Measurements from ENCODE around the gene SH3D19. TPM values are rescaled to one million over a fixed set of nuclear protein-coding genes. Genes with fewer than 3 reads are reported as not detected.

Gene SH3D19
- total RNA-seq, 1 donor: not detected

GRCh38 chr4:151199319-151200190 is 125.8 kb downstream of the SH3D19 start:
- DNase-seq (ENCODE audit: low read depth in 2 of 3, low spot score in 2 of 3): no peak

GRCh38 chr4:151198748-151199147 is 126.7 kb downstream of the SH3D19 start:
- DNase-seq (ENCODE audit: low read depth in 2 of 3, low spot score in 2 of 3): no peak

GRCh38 chr4:151197247-151197646 is 128.2 kb downstream of the SH3D19 start:
- no peak for DNase-seq (ENCODE audit: low read depth in 2 of 3, low spot score in 2 of 3)

GRCh38 chr4:151195801-151196200 is 129.6 kb downstream of the SH3D19 start:
- no peak for DNase-seq (ENCODE audit: low read depth in 2 of 3, low spot score in 2 of 3)

- DNase-seq (ENCODE audit: low read depth in 2 of 3, low spot score in 2 of 3): no peak
These were observed 132.0 kb downstream of the SH3D19 start for GRCh38 chr4:151193414-151193813.

- DNase-seq (ENCODE audit: low read depth in 2 of 3, low spot score in 2 of 3): no peak
These were observed 132.7 kb downstream of the SH3D19 start for GRCh38 chr4:151192556-151193235.

- no peak for DNase-seq (ENCODE audit: low read depth in 2 of 3, low spot score in 2 of 3)
These were observed 140.6 kb downstream of the SH3D19 start for GRCh38 chr4:151184523-151185458.

- DNase-seq (ENCODE audit: low read depth in 2 of 3, low spot score in 2 of 3): no peak
These were observed 142.9 kb downstream of the SH3D19 start for GRCh38 chr4:151182455-151182996.

GRCh38 chr4:151176685-151177084 is 148.7 kb downstream of the SH3D19 start:
- no peak for DNase-seq (ENCODE audit: low read depth in 2 of 3, low spot score in 2 of 3)

GRCh38 chr4:151175754-151176631 is 149.4 kb downstream of the SH3D19 start:
- no peak for DNase-seq (ENCODE audit: low read depth in 2 of 3, low spot score in 2 of 3)

GRCh38 chr4:151175233-151175632 is 150.2 kb downstream of the SH3D19 start:
- DNase-seq (ENCODE audit: low read depth in 2 of 3, low spot score in 2 of 3): no peak

GRCh38 chr4:151174784-151175183 is 150.6 kb downstream of the SH3D19 start:
- no peak for DNase-seq (ENCODE audit: low read depth in 2 of 3, low spot score in 2 of 3)

- no peak for DNase-seq (ENCODE audit: low read depth in 2 of 3, low spot score in 2 of 3)
These were observed 151.5 kb downstream of the SH3D19 start for GRCh38 chr4:151173871-151174270.

GRCh38 chr4:151169900-151170299 is 155.5 kb downstream of the SH3D19 start:
- no peak for DNase-seq (ENCODE audit: low read depth in 2 of 3, low spot score in 2 of 3)

GRCh38 chr4:151169223-151169622 is 156.2 kb downstream of the SH3D19 start:
- DNase-seq (ENCODE audit: low read depth in 2 of 3, low spot score in 2 of 3): no peak

- DNase-seq (ENCODE audit: low read depth in 2 of 3, low spot score in 2 of 3): no peak
These were observed 157.8 kb downstream of the SH3D19 start for GRCh38 chr4:151167561-151167960.

GRCh38 chr4:151166636-151167035 is 158.8 kb downstream of the SH3D19 start:
- no peak for DNase-seq (ENCODE audit: low read depth in 2 of 3, low spot score in 2 of 3)

GRCh38 chr4:151165205-151166000 is 160.0 kb downstream of the SH3D19 start:
- no peak for DNase-seq (ENCODE audit: low read depth in 2 of 3, low spot score in 2 of 3)

GRCh38 chr4:151163855-151164254 is 161.6 kb downstream of the SH3D19 start:
- no peak for DNase-seq (ENCODE audit: low read depth in 2 of 3, low spot score in 2 of 3)
